Measurements from ENCODE around the gene SLC6A18.

- TF ChIP-seq SUZ12 (IDR thresholded peaks at IDR 0.05; ENCODE audit: unreplicated experiment) (no peak), MYC (IDR thresholded peaks at IDR 0.05; ENCODE audit: insufficient read depth, insufficient read length, insufficient replicate concordance, low read length, severe bottlenecking) (no peak), ZNF274 (IDR thresholded peaks at IDR 0.05; ENCODE audit: insufficient read depth, insufficient read length) (no peak), USF1 (IDR thresholded peaks at IDR 0.05; ENCODE audit: borderline replicate concordance, extremely low read length, insufficient read depth, low read depth, low read length) (no peak), CTCF (IDR thresholded peaks at IDR 0.05 in 2 of 3, conservative IDR thresholded peaks at IDR 0.05 in 1 of 3; ENCODE audit: control insufficient read depth in 2 of 3, extremely low read depth in 1 of 3, insufficient read depth in 1 of 3, low read depth in 3 of 3, low read length in 3 of 3) (no peak), NRF1 (conservative IDR thresholded peaks at IDR 0.05; ENCODE audit: low read depth, low read length) (no peak), POLR2AphosphoS5 (IDR thresholded peaks at IDR 0.05; ENCODE audit: low read length) (no peak), RELA (IDR thresholded peaks at IDR 0.05; ENCODE audit: borderline replicate concordance, partially characterized antibody) (no peak), MXI1 (IDR thresholded peaks at IDR 0.05; ENCODE audit: low read depth, low read length) (no peak), JUNB (IDR thresholded peaks at IDR 0.05) (no peak), JUND (IDR thresholded peaks at IDR 0.05; ENCODE audit: low read depth, low read length) (no peak), POLR2A (IDR thresholded peaks at IDR 0.05; ENCODE audit: low read depth, low read length) (no peak), ATF7 (IDR thresholded peaks at IDR 0.05; ENCODE audit: low read depth) (no peak)
These were observed 70.5 kb downstream of the SLC6A18 start for GRCh38 chr5:1295650-1296037.
